Brain microvascular endothelial cell (primary cell): Measurements from ENCODE around the gene RABGGTA.

Experiments
- DNase-seq: peaks from one replicate; pipeline ENCODE4 v3.0.0-alpha.2; 2020
- H3K27ac ChIP-seq: fragments of 250-450 bp; sonication (Bioruptor Pico); 2 replicates; pipeline ENCODE4 v1.5.1; 2020; ENCODE audit warnings: mild to moderate bottlenecking, moderate library complexity
- H3K27me3 ChIP-seq: fragments of 250-450 bp; sonication (Bioruptor Pico); replicated peaks from 2 replicates; pipeline ENCODE4 v1.5.1; 2020; ENCODE audit warnings: mild to moderate bottlenecking
- H3K36me3 ChIP-seq: fragments of 250-450 bp; sonication (Bioruptor Pico); replicated peaks from 2 replicates; pipeline ENCODE4 v1.5.1; 2020; ENCODE audit warnings: mild to moderate bottlenecking
- H3K4me3 ChIP-seq: 2 replicates; pipeline ENCODE4 v1.5.1; 2011; ENCODE audit warnings: low read depth, mild to moderate bottlenecking, control low read depth, low read length, moderate library complexity
- CTCF ChIP-seq: IDR thresholded peaks from 2 replicates; pipeline ENCODE4 v1.5.1; 2011; ENCODE audit warnings: low read depth, mild to moderate bottlenecking, moderate library complexity, low read length, control low read depth, inconsistent platforms; ENCODE audit errors: missing control alignments
- in situ Hi-C: cut with HindIII; loops from 2 replicates; pipeline ENCODE4 v1.10.0; 2017; ENCODE audit warnings: low sequenced_read_pairs, low pct_ligation_motif_present

Gene RABGGTA

GRCh38 chr14:24258119-24258518, 13.3 kb downstream of the RABGGTA start:
- DNase-seq = no peak
- TF ChIP-seq CTCF = no peak
- no peak overlapping the region for H3K27ac ChIP-seq
- in situ Hi-C loops = no loop called here
- H3K4me3 ChIP-seq = no peak overlapping the region
- H3K36me3 ChIP-seq = no peaks in the 10 kb centered on the region
- H3K27me3 ChIP-seq = no peaks in the 10 kb centered on the region

- Histone ChIP-seq H3K36me3 (no peaks in the 10 kb centered on the region), H3K27me3 (no peaks in the 10 kb centered on the region), H3K27ac (no peak overlapping the region), H3K4me3 (no peak overlapping the region)
- no peak for TF ChIP-seq CTCF
- in situ Hi-C loops = no loop called here
- no peak for DNase-seq
Observed at GRCh38 chr14:24256960-24257359, 14.4 kb downstream of the RABGGTA start.

GRCh38 chr14:24255931-24256711, 15.3 kb downstream of the RABGGTA start:
- H3K36me3 ChIP-seq = no peaks in the 10 kb centered on the region
- no peak overlapping the region for H3K4me3 ChIP-seq
- DNase-seq = no peak
- in situ Hi-C loops = no loop called here
- TF ChIP-seq CTCF = no peak
- no peaks in the 10 kb centered on the region for H3K27me3 ChIP-seq
- no peak overlapping the region for H3K27ac ChIP-seq

GRCh38 chr14:24255438-24255837, 16.0 kb downstream of the RABGGTA start:
- no peak for DNase-seq
- H3K27me3 ChIP-seq = no peaks in the 10 kb centered on the region
- in situ Hi-C loops = no loop called here
- H3K4me3 ChIP-seq = no peak overlapping the region
- no peaks in the 10 kb centered on the region for H3K36me3 ChIP-seq
- no peak overlapping the region for H3K27ac ChIP-seq
- TF ChIP-seq CTCF = no peak

GRCh38 chr14:24254630-24255392, 16.6 kb downstream of the RABGGTA start:
- no peak overlapping the region for H3K4me3 ChIP-seq
- DNase-seq = no peak
- no peaks in the 10 kb centered on the region for H3K36me3 ChIP-seq
- in situ Hi-C loops = no loop called here
- no peak for TF ChIP-seq CTCF
- no peak overlapping the region for H3K27ac ChIP-seq
- no peaks in the 10 kb centered on the region for H3K27me3 ChIP-seq

GRCh38 chr14:24253936-24254335, 17.5 kb downstream of the RABGGTA start:
- DNase-seq = no peak
- H3K27ac ChIP-seq = no peak overlapping the region
- in situ Hi-C loops = no loop called here
- no peaks in the 10 kb centered on the region for H3K36me3 ChIP-seq
- no peak for TF ChIP-seq CTCF
- H3K27me3 ChIP-seq = no peaks in the 10 kb centered on the region
- no peak overlapping the region for H3K4me3 ChIP-seq
